ENCODE data around the gene TSPO.

The TSPO gene

DNA sequence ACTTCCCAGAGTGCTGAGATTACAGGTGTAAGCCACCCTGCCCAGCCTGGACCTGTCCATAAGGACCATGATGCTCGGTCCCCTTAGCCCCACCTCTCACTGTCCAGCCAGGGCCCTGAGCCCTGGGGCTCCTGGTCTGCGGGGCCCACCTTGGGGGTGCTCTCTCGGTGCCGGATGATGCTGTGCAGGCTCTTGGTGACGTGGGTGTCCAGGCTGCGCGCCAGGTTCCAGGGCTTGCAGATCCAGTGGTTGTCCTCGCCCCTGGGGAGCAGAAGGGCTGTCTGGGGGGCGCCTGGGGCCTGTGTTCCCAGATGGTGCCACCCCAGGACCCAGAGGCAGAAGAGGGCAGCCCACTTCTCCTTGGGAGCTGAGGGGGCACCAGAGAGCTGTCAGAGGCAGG, 22.2 kb downstream of the TSPO start:
- DNase-seq (ENCODE audit: low read depth), result no peak
- H3K4me3 ChIP-seq (replicated peaks; ENCODE audit: low read depth, low read length), result no peak overlapping the region
- TF ChIP-seq CTCF (IDR thresholded peaks at IDR 0.05; ENCODE audit: low read length, missing control alignments), result no peak

- no peak overlapping the region for H3K4me3 ChIP-seq (replicated peaks; ENCODE audit: low read depth, low read length)
These were observed 22.8 kb downstream of the TSPO start for GRCh38 chr22:43173976-43174720.

DNA sequence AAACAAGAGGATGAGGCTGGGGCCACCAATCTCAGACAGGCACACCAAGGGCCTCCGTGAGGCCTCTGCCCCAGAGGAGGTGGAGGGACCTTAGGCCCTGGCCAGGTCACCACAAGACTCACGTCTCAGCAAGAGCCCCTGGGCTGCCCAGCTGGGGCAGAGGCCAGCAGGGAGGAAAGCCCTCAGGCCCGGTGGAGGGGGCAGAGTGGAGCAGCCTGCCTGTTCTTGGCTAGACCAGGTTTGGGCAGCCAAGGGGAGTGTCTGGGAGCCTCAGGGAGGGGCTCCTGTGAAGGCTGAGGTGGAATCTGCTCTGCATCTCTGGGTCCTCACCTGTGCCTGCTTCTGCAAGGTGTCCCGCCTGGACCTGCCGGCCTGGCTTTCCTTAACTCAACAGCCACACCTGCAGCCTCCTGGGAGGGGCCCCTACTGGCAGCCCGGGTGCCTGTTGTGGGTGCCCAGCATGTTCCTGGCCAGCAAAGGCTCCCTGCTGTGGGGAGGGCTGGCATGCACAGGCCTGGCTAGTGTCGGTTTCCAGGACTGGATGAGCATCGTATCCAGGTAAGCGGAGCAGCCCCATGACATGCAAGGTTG, 23.7 kb downstream of the TSPO start:
- H3K4me3 ChIP-seq (replicated peaks; ENCODE audit: low read depth, low read length), result no peak overlapping the region
- no peak for TF ChIP-seq CTCF (IDR thresholded peaks at IDR 0.05; ENCODE audit: low read length, missing control alignments)
- DNase-seq (ENCODE audit: low read depth), result no peak

More at GRCh38 chr22:43173976-43174720, 22.8 kb downstream of the TSPO start:
- TF ChIP-seq CTCF (IDR thresholded peaks at IDR 0.05; ENCODE audit: low read length, missing control alignments), result no peak
- no peak for DNase-seq (ENCODE audit: low read depth)

DNA sequence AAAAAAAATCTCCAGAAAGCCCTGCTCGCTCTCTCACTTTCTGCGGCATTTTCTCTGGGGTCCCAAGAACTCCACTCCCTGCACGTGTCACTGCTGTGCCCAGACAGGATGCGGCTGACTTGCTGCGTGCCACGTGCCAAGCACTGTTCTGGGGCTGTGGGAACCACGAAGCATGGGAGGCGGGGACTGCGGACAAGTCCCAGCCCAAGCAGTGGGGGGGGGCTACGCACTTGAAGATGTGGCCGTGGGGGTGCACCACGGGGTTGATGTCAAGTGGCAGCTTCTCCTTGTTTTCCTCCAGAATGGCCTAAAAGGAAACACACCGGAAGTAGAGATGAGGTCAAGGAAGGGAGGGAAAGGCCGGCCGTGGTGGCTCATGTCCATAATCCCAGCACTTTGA, 24.7 kb downstream of the TSPO start:
- no peak overlapping the region for H3K4me3 ChIP-seq (replicated peaks; ENCODE audit: low read depth, low read length)
- no peak for TF ChIP-seq CTCF (IDR thresholded peaks at IDR 0.05; ENCODE audit: low read length, missing control alignments)
- no peak for DNase-seq (ENCODE audit: low read depth)

DNA sequence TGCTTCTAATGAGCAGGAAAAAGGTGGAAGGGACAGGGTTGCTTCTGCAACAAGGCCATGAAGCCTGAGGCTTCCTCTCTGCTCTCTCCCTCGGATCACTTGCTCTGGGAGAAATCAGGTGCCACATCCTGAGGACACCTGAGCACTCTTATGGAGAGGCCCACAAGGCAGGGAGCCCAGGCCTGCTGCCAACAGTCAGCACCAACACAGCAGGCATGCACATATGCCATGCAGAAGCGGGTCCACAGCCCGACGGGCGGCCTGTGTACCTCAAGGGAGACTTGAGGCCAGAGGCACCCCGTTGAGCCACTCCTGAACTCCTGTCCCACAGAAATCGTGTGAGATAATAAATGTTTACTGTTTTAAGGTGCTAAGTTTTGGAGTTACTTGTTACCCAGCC, 26.1 kb downstream of the TSPO start:
- no peak overlapping the region for H3K4me3 ChIP-seq (replicated peaks; ENCODE audit: low read depth, low read length)
- DNase-seq (ENCODE audit: low read depth), result no peak
- TF ChIP-seq CTCF (IDR thresholded peaks at IDR 0.05; ENCODE audit: low read length, missing control alignments), result no peak

DNA sequence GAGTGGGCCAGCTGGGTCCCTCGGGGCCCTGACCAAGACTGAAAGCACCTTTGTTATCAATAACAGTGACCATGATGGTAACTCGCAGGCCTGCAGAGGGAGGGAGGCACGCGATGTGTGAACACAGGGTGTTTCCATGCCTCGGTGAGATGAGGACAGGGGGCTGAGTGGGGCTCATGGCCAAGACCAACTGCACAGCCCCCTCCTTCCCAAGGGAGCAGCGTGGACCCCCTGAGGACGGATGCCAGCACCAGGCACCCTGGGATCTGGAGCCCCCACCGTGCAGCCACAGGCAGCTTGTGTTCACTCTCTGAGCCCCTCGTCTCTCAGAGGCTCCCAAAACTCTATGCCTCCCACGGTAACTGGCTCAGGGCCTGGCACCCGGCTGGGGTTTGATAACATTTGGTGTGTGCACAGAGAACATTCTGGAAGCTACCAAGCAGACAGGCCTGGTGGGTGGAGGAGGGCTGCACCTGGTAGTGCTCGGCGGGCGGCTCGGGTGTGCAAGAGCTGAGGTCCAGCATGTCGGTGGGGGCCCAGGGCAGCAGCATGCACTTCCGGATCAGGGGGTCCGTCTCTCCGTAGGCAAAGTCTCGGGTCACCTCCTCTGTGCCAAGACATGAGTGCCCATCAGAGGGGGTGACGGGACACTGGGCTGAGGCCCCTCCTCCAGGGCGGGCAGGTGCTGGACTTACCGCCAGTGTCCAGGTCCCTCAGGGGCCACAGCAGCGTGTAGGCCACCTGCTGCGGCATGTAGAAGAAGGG, 28.0 kb downstream of the TSPO start:
- H3K4me3 ChIP-seq (replicated peaks; ENCODE audit: low read depth, low read length), result no peak overlapping the region
- DNase-seq (ENCODE audit: low read depth), result no peak
- TF ChIP-seq CTCF (IDR thresholded peaks at IDR 0.05; ENCODE audit: low read length, missing control alignments), result no peak

All from fibroblast of pulmonary artery (primary cell).